Measurements from ENCODE around the gene DIS3L2.
"Not testable (repeated sequence)": the region's sequence is repeated elsewhere in the genome, so short reads cannot be mapped to it uniquely, and the experiment has no call there.

The DIS3L2 gene

GRCh38 chr2:232361646-232362045 is 400.1 kb downstream of the DIS3L2 start:
- in situ Hi-C loops (cut with HindIII; ENCODE audit: low sequenced_read_pairs) = no loop called here

- in situ Hi-C loops (cut with HindIII; ENCODE audit: low sequenced_read_pairs) = no loop called here
These were observed 400.8 kb downstream of the DIS3L2 start for GRCh38 chr2:232362174-232362900.

- in situ Hi-C loops (cut with HindIII; ENCODE audit: low sequenced_read_pairs) = not testable (repeated sequence)
These were observed 401.7 kb downstream of the DIS3L2 start for GRCh38 chr2:232363064-232363783.

GRCh38 chr2:232363784-232364615 is 402.5 kb downstream of the DIS3L2 start:
- in situ Hi-C loops (cut with HindIII; ENCODE audit: low sequenced_read_pairs) = no loop called here

GRCh38 chr2:232364806-232365594 is 403.5 kb downstream of the DIS3L2 start:
- in situ Hi-C loops (cut with HindIII; ENCODE audit: low sequenced_read_pairs) = not testable (repeated sequence)

GRCh38 chr2:232365621-232366321 is 404.3 kb downstream of the DIS3L2 start:
- in situ Hi-C loops (cut with HindIII; ENCODE audit: low sequenced_read_pairs) = no loop called here

- in situ Hi-C loops (cut with HindIII; ENCODE audit: low sequenced_read_pairs) = not testable (repeated sequence)
These were observed 404.9 kb downstream of the DIS3L2 start for GRCh38 chr2:232366461-232366860.

- in situ Hi-C loops (cut with HindIII; ENCODE audit: low sequenced_read_pairs) = no loop called here
These were observed 405.5 kb downstream of the DIS3L2 start for GRCh38 chr2:232367016-232367415.

- in situ Hi-C loops (cut with HindIII; ENCODE audit: low sequenced_read_pairs) = no loop called here
These were observed 406.2 kb downstream of the DIS3L2 start for GRCh38 chr2:232367591-232368233.

- in situ Hi-C loops (cut with HindIII; ENCODE audit: low sequenced_read_pairs) = no loop called here
These were observed 406.8 kb downstream of the DIS3L2 start for GRCh38 chr2:232368311-232368731.

- in situ Hi-C loops (cut with HindIII; ENCODE audit: low sequenced_read_pairs) = no loop called here
These were observed 407.8 kb downstream of the DIS3L2 start for GRCh38 chr2:232369126-232369951.

- in situ Hi-C loops (cut with HindIII; ENCODE audit: low sequenced_read_pairs) = not testable (repeated sequence)
These were observed 408.5 kb downstream of the DIS3L2 start for GRCh38 chr2:232370007-232370406.

- in situ Hi-C loops (cut with HindIII; ENCODE audit: low sequenced_read_pairs) = no loop called here
These were observed 411.0 kb downstream of the DIS3L2 start for GRCh38 chr2:232372231-232373208.

GRCh38 chr2:232374356-232374755 is 412.8 kb downstream of the DIS3L2 start:
- in situ Hi-C loops (cut with HindIII; ENCODE audit: low sequenced_read_pairs) = no loop called here

GRCh38 chr2:232375164-232375563 is 413.7 kb downstream of the DIS3L2 start:
- in situ Hi-C loops (cut with HindIII; ENCODE audit: low sequenced_read_pairs) = no loop called here

GRCh38 chr2:232376260-232376659 is 414.7 kb downstream of the DIS3L2 start:
- in situ Hi-C loops (cut with HindIII; ENCODE audit: low sequenced_read_pairs) = no loop called here

GRCh38 chr2:232376713-232377112 is 415.2 kb downstream of the DIS3L2 start:
- in situ Hi-C loops (cut with HindIII; ENCODE audit: low sequenced_read_pairs) = no loop called here

Measured in endothelial cell of hepatic sinusoid (primary cell).